Fibroblast of lung (primary cell): ENCODE data around the gene CCDC30. TPM values are rescaled to one million over a fixed set of nuclear protein-coding genes. Genes with fewer than 3 reads are reported as not detected.

Experiments used
- DNase-seq, 2 donors: peaks; one replicate each; pipeline versions ENCODE4 v3.0.0 to v3.0.0-alpha.2; 2010; ENCODE audit warnings: low read depth in 2 of 2
- H2AFZ ChIP-seq: 2 replicates; pipeline ENCODE4 v1.5.1; 2012; ENCODE audit warnings: low read length, control low read depth, inconsistent platforms
- H3K27ac ChIP-seq: 2 replicates; pipeline ENCODE4 v1.5.1; 2011; ENCODE audit warnings: low read length, control low read depth; ENCODE audit not compliant: insufficient read depth
- H3K27me3 ChIP-seq: 2 replicates; pipeline ENCODE4 v1.5.1; 2011; ENCODE audit warnings: mild to moderate bottlenecking, low read length; ENCODE audit not compliant: control insufficient read depth, insufficient read depth
- H3K36me3 ChIP-seq: 2 replicates; pipeline ENCODE4 v1.5.1; 2011; ENCODE audit warnings: low read length; ENCODE audit not compliant: control insufficient read depth, insufficient read depth
- H3K4me1 ChIP-seq: 2 replicates; pipeline ENCODE4 v1.5.1; 2011; ENCODE audit warnings: low read length; ENCODE audit not compliant: control insufficient read depth, insufficient read depth; ENCODE audit errors: extremely low read depth
- H3K4me2 ChIP-seq: 2 replicates; pipeline ENCODE4 v1.5.1; 2011; ENCODE audit warnings: low read length, control low read depth; ENCODE audit not compliant: insufficient read depth; ENCODE audit errors: extremely low read depth
- H3K4me3 ChIP-seq, 4 experiments: fragments of 200-600 bp in 1 of 4; sonication (generic) in 1 of 4; replicated peaks in 1 of 4; 2 replicates each; pipeline ENCODE4 v1.5.1; 2011 to 2016; ENCODE audit warnings: low read length in 4 of 4, low read depth in 3 of 4, mild to moderate bottlenecking in 3 of 4, control low read depth in 2 of 4, inconsistent platforms in 1 of 4, mixed read lengths in 1 of 4; ENCODE audit not compliant: insufficient read depth in 1 of 4; ENCODE audit errors: control extremely low read depth in 1 of 4
- H3K79me2 ChIP-seq: 2 replicates; pipeline ENCODE4 v1.5.1; 2012; ENCODE audit warnings: mild to moderate bottlenecking, low read length, inconsistent platforms; ENCODE audit not compliant: control insufficient read depth, insufficient read depth
- H3K9ac ChIP-seq: 2 replicates; pipeline ENCODE4 v1.5.1; 2011; ENCODE audit warnings: mild to moderate bottlenecking, low read length, control low read depth; ENCODE audit not compliant: insufficient read depth
- H3K9me3 ChIP-seq: 2 replicates; pipeline ENCODE4 v1.5.1; 2012; ENCODE audit warnings: low read depth, low read length; ENCODE audit not compliant: control insufficient read depth, insufficient read depth
- H4K20me1 ChIP-seq: 2 replicates; pipeline ENCODE4 v1.5.1; 2011; ENCODE audit warnings: low read length; ENCODE audit not compliant: control insufficient read depth, insufficient read depth; ENCODE audit errors: extremely low read depth
- CTCF ChIP-seq, 2 donors: IDR thresholded peaks in 1 of 2; conservative IDR thresholded peaks in 1 of 2; 1 replicate in 1 of 2; 2 replicates in 1 of 2; pipeline ENCODE4 v1.5.1; 2011 to 2012; ENCODE audit warnings: low read length in 2 of 2, control low read depth in 1 of 2, inconsistent platforms in 1 of 2, low read depth in 1 of 2, mild to moderate bottlenecking in 1 of 2
- EZH2 ChIP-seq: IDR thresholded peaks from 2 replicates; pipeline ENCODE4 v1.5.1; 2012; ENCODE audit warnings: low read length, control low read depth, mild to moderate bottlenecking; ENCODE audit errors: missing control alignments
- polyA plus RNA-seq, 2 donors: library from polyadenylated mRNA; depleted of rRNA in 1 of 2; stranded (reverse) in 1 of 2; unstranded in 1 of 2; fragments of >200 nt; gene quantifications; 2 replicates each; pipeline ENCODE4 v1.2.1, GENCODE V29; 2011 to 2012; ENCODE audit warnings: missing spikeins in 1 of 2
- total RNA-seq: library from RNA; depleted of rRNA; stranded (reverse); fragments of >200 nt; gene quantifications from 2 replicates; pipeline ENCODE4 v1.2.1, GENCODE V29; 2014

The CCDC30 gene
- total and polyA plus RNA-seq, 2 donors (not counting 1 experiment from before 2014, with no cell fraction given) = 0.56 to 1.3 TPM

- TF ChIP-seq CTCF (conservative IDR thresholded peaks at IDR 0.05 in 1 of 2, IDR thresholded peaks at IDR 0.05 in 1 of 2; ENCODE audit: low read depth in 1 of 2, low read length in 2 of 2) (no peak), EZH2 (no peak)
- H3K27ac ChIP-seq = no peak overlapping the region
- no peaks in the 10 kb centered on the region for H4K20me1 ChIP-seq
- no peak for DNase-seq
- H3K4me1 ChIP-seq = no peaks in the 10 kb centered on the region
- H2AFZ ChIP-seq = no peak overlapping the region
- H3K4me2 ChIP-seq = no peak overlapping the region
- H3K36me3 ChIP-seq = no peaks in the 10 kb centered on the region
- H3K27me3 ChIP-seq = no peaks in the 10 kb centered on the region
- H3K9ac ChIP-seq = no peak overlapping the region
- H3K4me3 ChIP-seq = no peak overlapping the region
- H3K9me3 ChIP-seq = no peaks in the 10 kb centered on the region
- H3K79me2 ChIP-seq = no peaks in the 10 kb centered on the region
Measured at GRCh38 chr1:42442662-42443061, 20.4 kb upstream of the CCDC30 start.

GRCh38 chr1:42449256-42449655 is 13.8 kb upstream of the CCDC30 start:
- H3K4me3 ChIP-seq = no peak overlapping the region
- TF ChIP-seq CTCF (conservative IDR thresholded peaks at IDR 0.05 in 1 of 2, IDR thresholded peaks at IDR 0.05 in 1 of 2; ENCODE audit: low read depth in 1 of 2, low read length in 2 of 2) (no peak), EZH2 (no peak)

GRCh38 chr1:42450061-42450460 is 13.0 kb upstream of the CCDC30 start:
- no peak for DNase-seq
- Histone ChIP-seq H2AFZ (no peak overlapping the region), H4K20me1 (no peaks in the 10 kb centered on the region), H3K9ac (no peak overlapping the region), H3K4me3 (no peak overlapping the region), H3K9me3 (no peaks in the 10 kb centered on the region), H3K79me2 (no peaks in the 10 kb centered on the region), H3K4me2 (no peak overlapping the region), H3K27me3 (no peaks in the 10 kb centered on the region), H3K4me1 (no peaks in the 10 kb centered on the region), H3K27ac (no peak overlapping the region), H3K36me3 (no peaks in the 10 kb centered on the region)
- no peak for TF ChIP-seq CTCF (conservative IDR thresholded peaks at IDR 0.05 in 1 of 2, IDR thresholded peaks at IDR 0.05 in 1 of 2; ENCODE audit: low read depth in 1 of 2, low read length in 2 of 2)
- TF ChIP-seq EZH2 = no peak

More at GRCh38 chr1:42449256-42449655, 13.8 kb upstream of the CCDC30 start:
- Histone ChIP-seq H2AFZ (no peak overlapping the region), H3K36me3 (no peaks in the 10 kb centered on the region), H4K20me1 (no peaks in the 10 kb centered on the region), H3K9ac (no peak overlapping the region), H3K27me3 (no peaks in the 10 kb centered on the region), H3K27ac (no peak overlapping the region), H3K79me2 (no peaks in the 10 kb centered on the region), H3K9me3 (no peaks in the 10 kb centered on the region), H3K4me1 (no peaks in the 10 kb centered on the region), H3K4me2 (no peak overlapping the region)
- no peak for DNase-seq
